ENCODE results near the gene GFM2.
"Not testable (repeated sequence)": the region's sequence is repeated elsewhere in the genome, so short reads cannot be mapped to it uniquely, and the experiment has no call there.

GFM2 gene

GRCh38 chr5:74762599-74762998 is 4.3 kb downstream of the GFM2 start:
- no peak overlapping the region for H3K27ac ChIP-seq
- DNase-seq: no peak
- peaks cover 0 to 21% (median 16%) of the 10 kb centered on the region in 4 donors for H3K4me1 ChIP-seq
- peaks cover 8 to 27% (median 19%) of the 10 kb centered on the region in 3 donors for H3K36me3 ChIP-seq
- intact Hi-C loops (cut with DNase I; ENCODE audit: low total_unique reads): loop anchor here (5.0 kb wide), 1 partner anchor 75 kb away; the partner anchor contains the start of gene HEXB
- no peak overlapping the region for H3K4me3 ChIP-seq
- no peaks in the 10 kb centered on the region for H3K9me3 ChIP-seq
- H3K27me3 ChIP-seq: no peaks in the 10 kb centered on the region
- TF ChIP-seq CTCF (IDR thresholded peaks at IDR 0.05): no peak

- no peak for TF ChIP-seq CTCF (IDR thresholded peaks at IDR 0.05)
- intact Hi-C loops (cut with DNase I; ENCODE audit: low total_unique reads): loop anchor here (5.0 kb wide), 1 partner anchor 74 kb away; the partner anchor contains the start of gene HEXB
- peaks cover 19 to 41% (median 33%) of the 10 kb centered on the region in 3 donors for H3K36me3 ChIP-seq
Measured at GRCh38 chr5:74761241-74761640, 5.7 kb downstream of the GFM2 start.

GRCh38 chr5:74748742-74749141 is 18.2 kb downstream of the GFM2 start:
- DNase-seq; H3K4me3 ChIP-seq; H3K27ac ChIP-seq; H3K27me3 ChIP-seq; H3K9me3 ChIP-seq; H3K4me1 ChIP-seq; intact Hi-C loops (cut with DNase I; ENCODE audit: low total_unique reads): not testable (repeated sequence)
- peaks cover 48 to 87% (median 56%) of the 10 kb centered on the region in 3 donors for H3K36me3 ChIP-seq

More at GRCh38 chr5:74761241-74761640, 5.7 kb downstream of the GFM2 start:
- Histone ChIP-seq H3K27me3 (no peaks in the 10 kb centered on the region), H3K27ac (no peak overlapping the region), H3K4me1 (peaks cover 0 to 20% (median 15%) of the 10 kb centered on the region in 4 donors), H3K9me3 (no peaks in the 10 kb centered on the region), H3K4me3 (no peak overlapping the region)
- DNase-seq: no peak

- DNase-seq: no peak
- no peak for TF ChIP-seq CTCF (IDR thresholded peaks at IDR 0.05)
- intact Hi-C loops (cut with DNase I; ENCODE audit: low total_unique reads): no loop called here
- Histone ChIP-seq H3K4me3 (no peak overlapping the region), H3K4me1 (no peaks in the 10 kb centered on the region), H3K36me3 (peaks cover 39 to 84% (median 69%) of the 10 kb centered on the region in 3 donors), H3K27me3 (no peaks in the 10 kb centered on the region), H3K27ac (no peak overlapping the region), H3K9me3 (no peaks in the 10 kb centered on the region)
Measured at GRCh38 chr5:74738406-74738805, 28.5 kb downstream of the GFM2 start.

GRCh38 chr5:74736759-74737158 is 30.2 kb downstream of the GFM2 start:
- Histone ChIP-seq H3K4me3 (no peak overlapping the region), H3K27me3 (no peaks in the 10 kb centered on the region), H3K27ac (no peak overlapping the region), H3K36me3 (peaks cover 39 to 78% (median 72%) of the 10 kb centered on the region in 3 donors), H3K9me3 (no peaks in the 10 kb centered on the region), H3K4me1 (no peaks in the 10 kb centered on the region)
- intact Hi-C loops (cut with DNase I; ENCODE audit: low total_unique reads): no loop called here
- no peak for TF ChIP-seq CTCF (IDR thresholded peaks at IDR 0.05)
- no peak for DNase-seq

- H3K4me1 ChIP-seq: no peaks in the 10 kb centered on the region
- no peak overlapping the region for H3K27ac ChIP-seq
- no peak for DNase-seq
- no peak overlapping the region for H3K4me3 ChIP-seq
- H3K36me3 ChIP-seq: peaks cover 47 to 87% (median 59%) of the 10 kb centered on the region in 3 donors
- TF ChIP-seq CTCF (IDR thresholded peaks at IDR 0.05): no peak
- H3K9me3 ChIP-seq: no peaks in the 10 kb centered on the region
- intact Hi-C loops (cut with DNase I; ENCODE audit: low total_unique reads): no loop called here
- no peaks in the 10 kb centered on the region for H3K27me3 ChIP-seq
Measured at GRCh38 chr5:74725331-74725730, 41.6 kb downstream of the GFM2 start.

All from tibial artery (tissue), 4 donors.